Gastrocnemius medialis (tissue), 4 donors: ENCODE measurements around the gene IL22. TPM values are rescaled to one million over a fixed set of nuclear protein-coding genes. Genes with fewer than 3 reads are reported as not detected.

Experiments used
- ATAC-seq, 2 donors: fragments of 150-250 bp; one replicate each; pipeline ENCODE4 v1.9.1; 2016
- DNase-seq, 2 donors: peaks; one replicate each; pipeline ENCODE4 v3.0.0-alpha.2; 2019
- H3K27ac ChIP-seq, 4 donors: fragments of 200-600 bp; sonication (generic); 1 replicate in 1 of 4; 2 replicates in 3 of 4; pipeline ENCODE4 v1.5.1; 2016 to 2018; ENCODE audit warnings: mild to moderate bottlenecking in 2 of 4, moderate library complexity in 1 of 4
- H3K27me3 ChIP-seq, 3 donors: fragments of 200-600 bp; sonication (generic) in 2 of 3; 1 replicate in 1 of 3; 2 replicates in 2 of 3; pipeline versions ENCODE4 v1.5.1 to v1.6.0; 2016 to 2019; ENCODE audit warnings: mild to moderate bottlenecking in 1 of 3, moderate library complexity in 1 of 3
- H3K36me3 ChIP-seq, 2 donors: fragments of 200-600 bp; sonication (generic) in 1 of 2; one replicate each; pipeline ENCODE4 v1.5.1; 2017 to 2018
- H3K4me1 ChIP-seq, 2 donors: fragments of 200-600 bp; sonication (generic) in 1 of 2; one replicate each; pipeline ENCODE4 v1.5.1; 2016 to 2017; ENCODE audit warnings: mild to moderate bottlenecking in 2 of 2
- H3K4me3 ChIP-seq, 4 donors: fragments of 200-600 bp; sonication (generic) in 3 of 4; 1 replicate in 1 of 4; 2 replicates in 3 of 4; pipeline ENCODE4 v1.5.1; 2016 to 2019; ENCODE audit warnings: mild to moderate bottlenecking in 2 of 4
- H3K9me3 ChIP-seq, 3 donors: fragments of 200-600 bp; sonication (generic) in 2 of 3; 1 replicate in 1 of 3; 2 replicates in 2 of 3; pipeline ENCODE4 v1.5.1; 2016 to 2019
- POLR2A ChIP-seq, 2 donors: fragments of 450-650 bp; IDR thresholded peaks; one replicate each; pipeline ENCODE4 v1.6.1; 2017; ENCODE audit warnings: antibody characterized with exemption in 2 of 2, mild to moderate bottlenecking in 2 of 2, moderate library complexity in 2 of 2
- in situ Hi-C, 4 donors: fragments of 200-750 bp; cut with MboI; loops; one replicate each; pipeline versions ENCODE4 v1.15.0 to v1.8.0; 2017; ENCODE audit warnings: low sequenced_read_pairs in 4 of 4
- intact Hi-C: fragments of 100-400 bp; cut with DNase I; formaldehyde crosslinking; loops from one replicate; pipeline ENCODE4 v1.15.1; 2023; ENCODE audit warnings: low total_unique reads
- total RNA-seq, 4 donors: library from RNA; depleted of rRNA; stranded (reverse); fragments of >200 nt; gene quantifications; one replicate each; pipeline versions ENCODE4 v1.1.0 to v1.2.3, GENCODE V29; 2016
- TF ChIP-seq, protein P1 (sequence below), 5 experiments: fragments of 450-650 bp in 3 of 5; fragments of 200-600 bp in 2 of 5; sonication (generic) in 2 of 5; IDR thresholded peaks in 4 of 5; conservative IDR thresholded peaks in 1 of 5; 1 replicate in 4 of 5; 2 replicates in 1 of 5; pipeline ENCODE4 v1.5.1; 2016 to 2019; ENCODE audit warnings: antibody characterized with exemption in 5 of 5, mild to moderate bottlenecking in 3 of 5, moderate library complexity in 3 of 5

IL22 gene
- total RNA-seq, 4 donors from 2014 or later, result not detected

DNA sequence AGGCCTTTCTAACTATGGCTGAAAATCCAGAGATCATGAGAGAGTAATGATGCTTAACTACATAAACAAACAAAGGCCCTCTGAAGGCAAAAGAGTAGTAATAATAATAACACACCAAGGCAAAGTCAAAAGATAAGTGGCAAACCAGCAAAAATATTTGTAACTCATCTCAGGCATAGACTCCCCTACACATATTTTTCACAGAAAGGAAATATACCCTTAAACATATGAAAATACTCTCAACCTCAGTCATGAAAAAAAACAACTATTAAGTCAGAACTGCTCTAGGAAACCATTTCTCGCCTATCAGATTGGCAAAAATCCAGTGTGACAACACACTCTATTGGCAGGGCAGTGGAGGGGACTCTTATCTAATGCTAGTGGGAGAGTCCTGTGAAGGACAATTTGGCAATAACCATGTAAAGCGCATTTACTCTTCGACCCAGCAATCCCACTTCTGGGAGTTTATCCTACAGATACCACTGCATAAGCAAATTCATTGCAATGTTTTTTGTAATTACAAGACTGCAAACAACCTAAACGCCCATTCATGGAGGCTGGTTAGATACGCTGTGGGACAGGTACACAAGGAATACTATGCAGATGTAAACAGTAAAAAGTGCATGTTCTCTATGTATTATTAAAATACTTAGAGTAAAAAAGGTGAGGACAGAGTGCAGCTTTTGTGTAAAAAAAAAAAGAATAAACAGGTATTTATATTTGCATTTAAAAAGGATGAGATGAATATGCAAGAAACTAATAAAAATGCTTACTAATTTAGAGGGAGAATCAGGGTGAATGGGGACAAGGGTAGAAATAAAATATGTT lies 26.0 kb upstream of the IL22 start:
- Histone ChIP-seq H3K27ac (no peak overlapping the region), H3K4me3 (no peak overlapping the region), H3K36me3 (no peaks in the 10 kb centered on the region), H3K4me1 (no peaks in the 10 kb centered on the region), H3K27me3 (no peaks in the 10 kb centered on the region), H3K9me3 (no peaks in the 10 kb centered on the region)
- DNase-seq, result no peak
- no peak for ATAC-seq
- TF ChIP-seq, protein P1, sequence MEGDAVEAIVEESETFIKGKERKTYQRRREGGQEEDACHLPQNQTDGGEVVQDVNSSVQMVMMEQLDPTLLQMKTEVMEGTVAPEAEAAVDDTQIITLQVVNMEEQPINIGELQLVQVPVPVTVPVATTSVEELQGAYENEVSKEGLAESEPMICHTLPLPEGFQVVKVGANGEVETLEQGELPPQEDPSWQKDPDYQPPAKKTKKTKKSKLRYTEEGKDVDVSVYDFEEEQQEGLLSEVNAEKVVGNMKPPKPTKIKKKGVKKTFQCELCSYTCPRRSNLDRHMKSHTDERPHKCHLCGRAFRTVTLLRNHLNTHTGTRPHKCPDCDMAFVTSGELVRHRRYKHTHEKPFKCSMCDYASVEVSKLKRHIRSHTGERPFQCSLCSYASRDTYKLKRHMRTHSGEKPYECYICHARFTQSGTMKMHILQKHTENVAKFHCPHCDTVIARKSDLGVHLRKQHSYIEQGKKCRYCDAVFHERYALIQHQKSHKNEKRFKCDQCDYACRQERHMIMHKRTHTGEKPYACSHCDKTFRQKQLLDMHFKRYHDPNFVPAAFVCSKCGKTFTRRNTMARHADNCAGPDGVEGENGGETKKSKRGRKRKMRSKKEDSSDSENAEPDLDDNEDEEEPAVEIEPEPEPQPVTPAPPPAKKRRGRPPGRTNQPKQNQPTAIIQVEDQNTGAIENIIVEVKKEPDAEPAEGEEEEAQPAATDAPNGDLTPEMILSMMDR (IDR thresholded peaks at IDR 0.05 in 4 of 5, conservative IDR thresholded peaks at IDR 0.05 in 1 of 5), result no peak
- TF ChIP-seq POLR2A (IDR thresholded peaks at IDR 0.05), result no peak
- intact Hi-C loops, result no loop called here
- in situ Hi-C loops, result no loop called here

DNA sequence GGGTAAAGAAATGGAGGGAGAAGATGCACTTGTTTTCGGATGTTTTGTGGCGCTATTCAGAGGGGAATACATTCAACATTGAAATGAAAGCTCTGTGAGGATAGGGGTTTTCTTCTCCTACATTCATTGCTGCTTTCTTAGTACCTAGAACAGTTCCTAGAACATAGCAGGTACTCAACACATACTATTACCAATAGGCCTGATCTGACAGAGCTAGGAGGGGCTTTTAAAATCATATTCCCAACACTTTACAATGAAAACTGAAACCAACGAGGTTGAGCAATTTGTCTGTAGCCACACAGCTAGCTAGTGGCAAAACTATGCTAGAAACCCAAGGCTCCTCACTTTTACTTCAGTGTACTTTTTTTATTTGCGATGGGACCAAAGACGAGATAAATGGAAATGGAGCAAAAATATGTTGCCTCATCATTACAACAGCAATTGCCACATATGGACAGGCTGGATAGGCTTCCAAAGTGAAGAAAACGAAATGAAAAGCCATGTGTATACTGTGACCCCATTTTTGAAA lies 23.1 kb upstream of the IL22 start:
- Histone ChIP-seq H3K27ac (no peak overlapping the region), H3K4me1 (no peaks in the 10 kb centered on the region), H3K4me3 (no peak overlapping the region), H3K36me3 (no peaks in the 10 kb centered on the region), H3K9me3 (no peaks in the 10 kb centered on the region), H3K27me3 (no peaks in the 10 kb centered on the region)
- ATAC-seq (no peak), DNase-seq (no peak)
- TF ChIP-seq, protein P1 (IDR thresholded peaks at IDR 0.05 in 4 of 5, conservative IDR thresholded peaks at IDR 0.05 in 1 of 5), result no peak
- no peak for TF ChIP-seq POLR2A (IDR thresholded peaks at IDR 0.05)
- in situ Hi-C loops (no loop called here), intact Hi-C loops (no loop called here)

DNA sequence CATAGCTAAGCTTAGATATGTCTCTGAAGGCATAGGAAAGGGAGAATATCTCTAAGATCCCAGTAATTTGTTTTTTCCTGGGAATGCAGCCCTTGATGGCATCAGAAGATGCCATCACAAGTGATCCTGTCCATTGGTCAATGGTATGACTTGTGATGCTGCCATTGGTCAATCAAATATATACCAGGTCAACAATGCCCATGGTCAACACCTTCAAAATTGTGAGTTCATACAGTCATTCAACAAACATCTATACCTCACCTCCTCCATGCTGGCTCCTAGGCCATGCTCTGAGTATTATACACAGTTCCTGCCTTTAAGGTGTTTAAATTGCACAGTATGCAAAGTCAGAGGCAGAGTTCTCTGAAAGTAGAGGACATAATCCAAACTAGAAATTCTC lies 19.3 kb upstream of the IL22 start:
- DNase-seq (no peak), ATAC-seq (no peak)
- H3K9me3 ChIP-seq, result no peaks in the 10 kb centered on the region
- in situ Hi-C loops, result no loop called here
- no peaks in the 10 kb centered on the region for H3K4me1 ChIP-seq
- TF ChIP-seq, protein P1 (IDR thresholded peaks at IDR 0.05 in 4 of 5, conservative IDR thresholded peaks at IDR 0.05 in 1 of 5), result no peak
- no peak for TF ChIP-seq POLR2A (IDR thresholded peaks at IDR 0.05)
- H3K4me3 ChIP-seq, result no peak overlapping the region
- intact Hi-C loops, result no loop called here
- no peak overlapping the region for H3K27ac ChIP-seq
- H3K27me3 ChIP-seq, result no peaks in the 10 kb centered on the region
- H3K36me3 ChIP-seq, result no peaks in the 10 kb centered on the region

DNA sequence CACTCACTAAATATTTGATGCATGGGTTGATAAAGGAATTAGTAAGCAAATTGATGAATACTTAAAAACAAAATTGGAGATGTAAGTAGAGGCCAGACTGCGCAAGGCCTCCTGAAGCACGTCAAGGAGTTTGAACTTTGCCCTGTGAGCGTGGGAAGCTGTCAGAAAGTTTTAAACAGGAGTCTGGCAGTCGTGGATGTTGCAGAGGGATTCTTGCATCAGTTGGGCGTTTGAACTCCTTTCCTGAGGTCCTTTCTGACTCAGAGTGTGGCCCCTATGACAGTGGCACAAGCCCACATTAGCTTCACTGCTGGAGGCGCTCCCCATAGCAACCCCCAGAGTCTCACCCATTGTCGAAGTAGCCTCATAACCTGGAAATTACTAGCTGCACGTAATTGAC lies 17.9 kb upstream of the IL22 start:
- intact Hi-C loops, result no loop called here

More for the DNA sequence above, 17.9 kb upstream of the IL22 start:
- DNase-seq (no peak), ATAC-seq (no peak)
- no peaks in the 10 kb centered on the region for H3K4me1 ChIP-seq
- no peaks in the 10 kb centered on the region for H3K36me3 ChIP-seq
- in situ Hi-C loops, result no loop called here
- TF ChIP-seq POLR2A (IDR thresholded peaks at IDR 0.05), result no peak
- TF ChIP-seq, protein P1 (IDR thresholded peaks at IDR 0.05 in 4 of 5, conservative IDR thresholded peaks at IDR 0.05 in 1 of 5), result no peak
- H3K27me3 ChIP-seq, result no peaks in the 10 kb centered on the region
- H3K27ac ChIP-seq, result no peak overlapping the region
- H3K4me3 ChIP-seq, result no peak overlapping the region
- H3K9me3 ChIP-seq, result no peaks in the 10 kb centered on the region
